Stimulated activated CD4-positive, alpha-beta T cell treated with anti-CD3 and anti-CD28 coated beads, TNF-alpha, amount 100 ng/mL, for 24 hours (primary cell): Measurements from ENCODE around the gene HRH2.

Experiments used
- DNase-seq, 3 experiments: peaks; one replicate each; pipeline ENCODE4 v3.0.0-alpha.2; 2020; ENCODE audit warnings: low read depth in 3 of 3

The HRH2 gene

GRCh38 chr5:175692235-175692995, 34.5 kb downstream of the HRH2 start:
- DNase-seq: no peak

- no peak for DNase-seq
Measured at GRCh38 chr5:175692996-175693710, 35.3 kb downstream of the HRH2 start.

GRCh38 chr5:175693741-175694140, 35.9 kb downstream of the HRH2 start:
- DNase-seq: no peak

GRCh38 chr5:175694371-175695160, 36.7 kb downstream of the HRH2 start:
- DNase-seq: no peak

- DNase-seq: no peak
Measured at GRCh38 chr5:175695161-175696126, 37.6 kb downstream of the HRH2 start.

GRCh38 chr5:175696139-175696854, 38.4 kb downstream of the HRH2 start:
- peak; percentile 60 to 83 (median 63) for DNase-seq

GRCh38 chr5:175696855-175697198, 39.0 kb downstream of the HRH2 start:
- no peak for DNase-seq

GRCh38 chr5:175697846-175698245, 40.0 kb downstream of the HRH2 start:
- no peak for DNase-seq

- DNase-seq: no peak
Measured at GRCh38 chr5:175698401-175699115, 40.7 kb downstream of the HRH2 start.

- DNase-seq: no peak
Measured at GRCh38 chr5:175700991-175701390, 43.1 kb downstream of the HRH2 start.

GRCh38 chr5:175701797-175702196, 43.9 kb downstream of the HRH2 start:
- DNase-seq: no peak

- no peak for DNase-seq
Measured at GRCh38 chr5:175706499-175706898, 48.6 kb downstream of the HRH2 start.

GRCh38 chr5:175707751-175708375, 50.0 kb downstream of the HRH2 start:
- DNase-seq: no peak

- DNase-seq: no peak
Measured at GRCh38 chr5:175709276-175709781, 51.5 kb downstream of the HRH2 start.

GRCh38 chr5:175710326-175710725, 52.5 kb downstream of the HRH2 start:
- no peak for DNase-seq

- no peak for DNase-seq
Measured at GRCh38 chr5:175711031-175711430, 53.2 kb downstream of the HRH2 start.

GRCh38 chr5:175711472-175712312, 53.8 kb downstream of the HRH2 start:
- no peak for DNase-seq

GRCh38 chr5:175712313-175712680, 54.4 kb downstream of the HRH2 start:
- no peak for DNase-seq

GRCh38 chr5:175712681-175713085, 54.8 kb downstream of the HRH2 start:
- DNase-seq: no peak
